22Rv1 (cell line): ENCODE data around the gene ARL1.

Source experiments
- CTCF ChIP-seq: fragments of 450-650 bp; IDR thresholded peaks from 2 replicates; pipeline ENCODE4 v1.5.1; 2017; ENCODE audit warnings: mild to moderate bottlenecking
- ZFX ChIP-seq: fragments of 450-650 bp; IDR thresholded peaks from 2 replicates; pipeline ENCODE4 v1.6.1; 2017; ENCODE audit warnings: antibody characterized with exemption, borderline replicate concordance

- TF ChIP-seq CTCF (no peak), ZFX (no peak)
Observed at GRCh38 chr12:101430456-101430855, 22.9 kb upstream of the ARL1 start.
